Measurements from ENCODE around the gene RITA1.

Gene RITA1

DNA sequence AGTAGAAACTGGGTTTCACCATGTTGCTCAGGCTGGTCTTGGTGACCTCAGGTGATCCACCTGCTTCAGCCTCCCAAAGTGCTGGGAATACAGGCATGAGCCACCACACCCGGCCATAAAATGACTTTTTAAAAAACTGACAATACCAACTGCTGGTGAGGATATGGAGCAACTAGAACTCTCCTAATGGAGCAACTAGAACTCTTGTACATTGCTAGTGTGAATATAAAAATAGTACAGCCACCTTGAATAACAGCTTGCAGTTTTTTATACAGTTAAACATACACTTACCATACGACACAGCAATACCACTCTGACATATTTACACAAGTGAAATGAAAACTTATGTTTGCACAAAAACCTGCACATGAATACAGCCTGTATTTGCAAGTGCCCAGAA lies 38.5 kb upstream of the RITA1 start:
- Mint-ChIP-seq H3K27me3 (peaks cover 2% of the 10 kb centered on the region), H3K9me3 (no peaks in the 10 kb centered on the region)

DNA sequence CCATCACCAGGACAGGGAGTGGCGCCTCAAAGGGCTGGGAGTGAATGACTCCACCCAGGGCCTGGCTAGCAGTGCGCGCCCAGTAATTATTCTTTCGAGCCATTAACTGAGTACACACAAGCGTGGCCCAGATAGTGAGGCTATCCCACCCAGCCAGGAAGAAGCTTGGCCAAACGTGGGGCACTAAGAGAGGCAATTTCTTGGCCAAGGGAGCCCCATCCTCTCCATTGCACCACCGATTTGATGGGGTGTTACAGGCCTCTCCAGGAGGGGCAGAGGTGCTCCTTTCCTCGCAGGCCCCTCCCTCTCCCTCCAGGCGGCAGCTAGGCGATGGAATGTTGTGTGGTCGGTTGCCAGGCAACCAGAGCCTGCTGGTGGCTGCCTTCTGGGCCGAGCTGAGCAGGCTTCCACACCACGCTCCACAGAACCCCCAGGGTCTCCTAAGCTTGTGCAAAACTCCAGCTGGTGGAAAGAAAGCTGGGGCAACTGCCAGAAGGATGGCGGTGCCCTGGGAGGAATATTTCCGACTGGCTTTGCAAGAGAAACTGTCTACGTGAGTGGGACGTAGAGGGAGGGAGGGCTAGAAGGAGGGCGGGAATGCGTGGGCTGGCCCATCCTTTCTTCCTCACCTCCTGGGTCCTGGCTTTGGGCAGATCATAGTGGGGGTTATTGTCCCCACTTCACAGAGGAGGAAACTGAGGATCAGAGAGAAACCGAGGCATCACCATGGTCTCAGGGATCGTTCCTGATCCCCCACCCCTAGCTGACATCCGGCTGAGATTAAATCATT lies 36.0 kb upstream of the RITA1 start, which contains the start of gene CFAP73:
TSS of gene CFAP73 (plus strand) at position 364 of the 790 bp plus-strand sequence. CDS start at position 498, 134 bp downstream.
- H3K27me3 Mint-ChIP-seq, result peaks cover 16% of the 10 kb centered on the region
- no peaks in the 10 kb centered on the region for H3K9me3 Mint-ChIP-seq
- no peak within 1 kb of the TSS for H3K4me3 Mint-ChIP-seq
- no peak within 1 kb of the TSS for H3K27ac Mint-ChIP-seq
- no peak for DNase-seq
- peaks cover 21% of the 10 kb centered on the region for H3K4me1 Mint-ChIP-seq (ENCODE audit: low read depth)
- H3K36me3 Mint-ChIP-seq (ENCODE audit: low read depth), result no peaks in the 10 kb centered on the region

More for the DNA sequence above, 38.5 kb upstream of the RITA1 start:
- Mint-ChIP-seq H3K4me1 (ENCODE audit: low read depth) (peaks cover 6% of the 10 kb centered on the region), H3K4me3 (no peak overlapping the region), H3K36me3 (ENCODE audit: low read depth) (no peaks in the 10 kb centered on the region), H3K27ac (no peak overlapping the region)
- DNase-seq, result no peak

GRCh38 chr12:113151655-113152054 lies 33.9 kb upstream of the RITA1 start:
- Mint-ChIP-seq H3K9me3 (no peaks in the 10 kb centered on the region), H3K4me3 (no peak overlapping the region), H3K4me1 (ENCODE audit: low read depth) (peaks cover 24% of the 10 kb centered on the region), H3K27me3 (peaks cover 24% of the 10 kb centered on the region), H3K36me3 (ENCODE audit: low read depth) (peaks cover under 1% of the 10 kb centered on the region), H3K27ac (no peak overlapping the region)
- no peak for DNase-seq

DNA sequence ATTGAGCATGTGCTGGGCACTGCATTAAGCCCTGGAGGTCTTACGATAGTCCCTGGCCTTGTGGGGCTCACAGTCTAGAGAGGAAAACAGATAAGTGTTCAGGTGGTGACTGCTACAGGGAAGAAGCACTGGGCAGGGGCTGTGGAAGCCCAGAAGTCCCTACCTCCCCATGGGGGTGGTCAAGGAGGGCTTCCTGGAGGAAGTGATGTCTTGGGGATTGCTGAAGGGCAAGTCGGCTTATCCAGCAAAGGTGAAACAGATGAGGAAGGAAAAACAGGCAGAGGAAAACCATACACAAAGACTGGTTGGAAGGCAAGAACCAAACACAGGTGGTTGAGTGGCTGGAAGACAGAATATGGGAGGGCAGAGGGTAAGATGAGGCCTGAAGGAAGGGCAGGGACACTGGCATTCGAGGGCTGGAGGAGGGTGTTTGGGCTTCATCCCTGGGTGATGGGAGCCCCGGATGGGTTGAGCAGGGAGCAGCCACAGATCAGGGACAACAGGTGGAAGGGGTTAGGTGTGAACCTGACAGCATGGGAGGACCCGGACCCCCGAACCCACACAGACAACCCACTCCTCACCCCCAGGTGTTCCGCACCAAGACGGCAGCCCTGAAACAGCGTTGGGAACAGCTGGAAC lies 33.2 kb upstream of the RITA1 start:
- H3K27ac Mint-ChIP-seq, result no peak overlapping the region
- H3K4me1 Mint-ChIP-seq (ENCODE audit: low read depth), result peaks cover 27% of the 10 kb centered on the region
- peaks cover 7% of the 10 kb centered on the region for H3K36me3 Mint-ChIP-seq (ENCODE audit: low read depth)
- H3K4me3 Mint-ChIP-seq, result peak overlapping the region; percentile 75
- peaks cover 24% of the 10 kb centered on the region for H3K27me3 Mint-ChIP-seq
- H3K9me3 Mint-ChIP-seq, result no peaks in the 10 kb centered on the region
- no peak for DNase-seq

- peak overlapping the region; percentile 55 for H3K27ac Mint-ChIP-seq
- H3K9me3 Mint-ChIP-seq, result no peaks in the 10 kb centered on the region
- H3K36me3 Mint-ChIP-seq (ENCODE audit: low read depth), result peaks cover 16% of the 10 kb centered on the region
- H3K4me3 Mint-ChIP-seq, result peak overlapping the region; percentile 75
- H3K27me3 Mint-ChIP-seq, result peaks cover 24% of the 10 kb centered on the region
- peak; percentile 78 for DNase-seq
- H3K4me1 Mint-ChIP-seq (ENCODE audit: low read depth), result peaks cover 32% of the 10 kb centered on the region
These were observed 32.4 kb upstream of the RITA1 start for GRCh38 chr12:113152835-113153814.

- H3K9me3 Mint-ChIP-seq, result no peaks in the 10 kb centered on the region
- peaks cover 24% of the 10 kb centered on the region for H3K27me3 Mint-ChIP-seq
- peaks cover 29% of the 10 kb centered on the region for H3K36me3 Mint-ChIP-seq (ENCODE audit: low read depth)
- no peak overlapping the region for H3K27ac Mint-ChIP-seq
- H3K4me3 Mint-ChIP-seq, result peak overlapping the region; percentile 75
- H3K4me1 Mint-ChIP-seq (ENCODE audit: low read depth), result peaks cover 32% of the 10 kb centered on the region
- DNase-seq, result peak; percentile 51
These were observed 31.1 kb upstream of the RITA1 start for GRCh38 chr12:113154351-113154973.

DNA sequence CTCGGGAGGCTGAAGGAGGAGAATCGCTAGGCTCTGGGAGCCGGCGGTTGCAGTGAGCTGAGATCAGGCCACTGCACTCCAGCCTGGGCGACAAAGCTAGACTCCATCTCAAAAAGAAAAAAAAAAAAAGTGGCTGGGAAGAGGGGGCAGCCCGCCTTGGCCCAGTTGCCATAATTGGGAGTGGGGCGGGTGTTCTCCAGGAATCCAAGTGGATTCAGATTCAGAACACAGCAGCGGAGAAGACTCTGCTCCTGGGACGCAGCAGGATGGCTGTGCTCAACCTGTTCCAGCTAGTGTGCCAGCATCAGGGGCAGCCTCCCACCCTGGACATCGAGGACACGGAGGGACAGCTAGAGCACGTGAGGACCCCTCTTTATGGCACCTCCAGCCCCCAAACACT lies 30.5 kb upstream of the RITA1 start:
- Mint-ChIP-seq H3K4me3 (no peak overlapping the region), H3K4me1 (ENCODE audit: low read depth) (peaks cover 32% of the 10 kb centered on the region), H3K36me3 (ENCODE audit: low read depth) (peaks cover 35% of the 10 kb centered on the region), H3K27me3 (peaks cover 24% of the 10 kb centered on the region), H3K9me3 (no peaks in the 10 kb centered on the region), H3K27ac (no peak overlapping the region)
- DNase-seq, result no peak

DNA sequence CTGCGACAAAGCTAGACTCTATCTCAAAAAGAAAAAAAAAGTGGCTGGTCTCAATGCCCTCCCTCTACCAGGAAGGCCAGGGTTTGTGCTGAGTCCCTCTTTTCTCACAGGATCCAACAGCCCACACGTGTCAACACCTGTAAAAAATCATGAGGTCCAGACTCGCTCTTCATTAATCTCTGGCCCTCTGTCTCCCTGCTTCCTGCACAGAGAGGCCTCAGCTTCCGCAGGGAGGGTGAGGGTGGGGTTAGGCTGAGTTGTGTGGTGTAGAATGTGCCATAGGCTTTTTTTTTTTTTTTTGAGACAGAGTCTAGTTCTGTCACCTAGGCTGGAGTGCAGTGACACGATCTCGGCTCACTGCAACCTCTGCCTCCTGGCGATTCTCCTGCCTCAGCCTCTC lies 29.9 kb upstream of the RITA1 start:
- Mint-ChIP-seq H3K4me1 (ENCODE audit: low read depth) (peaks cover 32% of the 10 kb centered on the region), H3K4me3 (no peak overlapping the region), H3K27me3 (peaks cover 24% of the 10 kb centered on the region), H3K36me3 (ENCODE audit: low read depth) (peaks cover 41% of the 10 kb centered on the region), H3K9me3 (no peaks in the 10 kb centered on the region), H3K27ac (no peak overlapping the region)
- no peak for DNase-seq

- Mint-ChIP-seq H3K4me3 (no peak overlapping the region), H3K27ac (peak overlapping the region; percentile 61), H3K27me3 (peaks cover 19% of the 10 kb centered on the region), H3K9me3 (no peaks in the 10 kb centered on the region), H3K36me3 (ENCODE audit: low read depth) (peaks cover 56% of the 10 kb centered on the region), H3K4me1 (ENCODE audit: low read depth) (peaks cover 28% of the 10 kb centered on the region)
- DNase-seq, result no peak
These were observed 28.2 kb upstream of the RITA1 start for GRCh38 chr12:113157218-113157859.

GRCh38 chr12:113158439-113159203 lies 26.9 kb upstream of the RITA1 start:
- H3K27me3 Mint-ChIP-seq, result peaks cover 14% of the 10 kb centered on the region
- peaks cover 16% of the 10 kb centered on the region for H3K4me1 Mint-ChIP-seq (ENCODE audit: low read depth)
- H3K4me3 Mint-ChIP-seq, result no peak overlapping the region
- H3K36me3 Mint-ChIP-seq (ENCODE audit: low read depth), result peaks cover 68% of the 10 kb centered on the region
- H3K27ac Mint-ChIP-seq, result peak overlapping the region; percentile 47
- no peaks in the 10 kb centered on the region for H3K9me3 Mint-ChIP-seq
- DNase-seq, result no peak

DNA sequence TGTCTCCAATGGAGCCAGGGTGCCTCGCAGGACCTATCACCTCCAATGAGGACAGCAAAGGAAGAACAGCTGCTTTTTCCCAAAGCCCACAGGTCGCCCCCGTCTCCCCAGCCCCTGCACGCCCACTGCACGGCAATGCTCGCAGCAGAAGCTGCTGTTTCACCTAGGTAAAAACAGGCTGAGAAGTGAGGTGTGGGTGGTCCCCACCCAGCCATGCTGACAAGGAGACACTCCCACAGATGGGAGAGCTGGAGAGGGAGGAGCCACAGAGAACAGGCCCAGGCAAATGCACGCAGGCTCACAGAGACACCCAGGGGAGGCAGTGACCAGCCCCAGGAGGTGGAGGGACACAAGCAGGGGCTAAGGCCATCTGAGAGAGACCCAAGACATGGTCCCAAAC lies 25.6 kb upstream of the RITA1 start:
- H3K27me3 Mint-ChIP-seq, result peaks cover 8% of the 10 kb centered on the region
- no peak overlapping the region for H3K27ac Mint-ChIP-seq
- DNase-seq, result no peak
- H3K4me1 Mint-ChIP-seq (ENCODE audit: low read depth), result peaks cover 10% of the 10 kb centered on the region
- H3K36me3 Mint-ChIP-seq (ENCODE audit: low read depth), result peaks cover 82% of the 10 kb centered on the region
- H3K4me3 Mint-ChIP-seq, result no peak overlapping the region
- no peaks in the 10 kb centered on the region for H3K9me3 Mint-ChIP-seq

- Mint-ChIP-seq H3K4me3 (no peak overlapping the region), H3K36me3 (ENCODE audit: low read depth) (peaks cover 97% of the 10 kb centered on the region), H3K27ac (peak overlapping the region; percentile 22), H3K27me3 (no peaks in the 10 kb centered on the region), H3K9me3 (no peaks in the 10 kb centered on the region), H3K4me1 (ENCODE audit: low read depth) (peaks cover 7% of the 10 kb centered on the region)
- DNase-seq, result no peak
These were observed 24.0 kb upstream of the RITA1 start for GRCh38 chr12:113161415-113162016.
